GM19025 (cell line): Measurements from ENCODE around the gene PELO.
A peak's percentile ranks its signal among the peaks of the same experiment; 100 is the strongest.

Source experiments
- ATAC-seq: cut with Tn5 transposase; IDR thresholded peaks from one replicate; pipeline ENCODE4 v1.9.1; 2021; ENCODE audit warnings: mild to moderate bottlenecking, low read depth, moderate library complexity; ENCODE audit not compliant: unreplicated experiment

PELO gene

DNA sequence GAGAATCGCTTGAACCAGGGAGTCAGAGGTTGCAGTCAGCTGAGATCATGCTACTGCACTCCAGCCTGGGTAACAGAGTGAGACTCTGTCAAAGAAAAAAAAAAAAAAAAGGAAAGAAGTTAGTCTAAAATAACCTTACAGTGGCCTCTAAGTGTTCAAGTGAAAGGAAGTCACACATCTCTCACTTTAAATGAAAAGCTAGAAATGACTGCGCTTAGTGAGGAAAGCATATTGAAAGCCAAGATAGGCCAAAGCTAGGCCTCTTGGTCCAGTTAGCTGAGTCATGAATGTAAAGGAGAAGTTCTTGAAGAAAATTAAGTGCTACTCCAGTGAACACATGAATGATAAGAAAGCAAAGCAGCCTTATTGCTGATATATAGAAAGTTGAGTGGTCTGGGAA lies 38.1 kb downstream of the PELO start:
- peak; percentile 95 for ATAC-seq

DNA sequence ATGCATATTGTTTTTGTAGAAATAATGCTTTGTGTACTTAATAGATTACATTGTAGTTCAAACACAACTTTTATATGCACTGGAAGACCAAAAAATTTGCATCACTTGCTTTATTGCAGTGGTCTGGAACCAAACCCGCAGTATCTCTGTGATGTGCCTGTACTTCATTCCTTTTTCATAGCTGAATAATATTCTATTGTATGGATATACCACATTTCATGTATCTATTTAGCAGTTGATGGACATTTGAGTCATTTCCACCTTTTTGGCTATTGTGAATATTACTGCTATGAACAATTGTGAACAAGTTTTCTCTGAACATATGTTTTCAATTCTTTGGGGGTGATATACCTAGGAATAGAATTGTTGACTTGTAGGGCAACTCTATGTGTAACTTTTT lies 40.1 kb downstream of the PELO start:
- ATAC-seq: no peak

DNA sequence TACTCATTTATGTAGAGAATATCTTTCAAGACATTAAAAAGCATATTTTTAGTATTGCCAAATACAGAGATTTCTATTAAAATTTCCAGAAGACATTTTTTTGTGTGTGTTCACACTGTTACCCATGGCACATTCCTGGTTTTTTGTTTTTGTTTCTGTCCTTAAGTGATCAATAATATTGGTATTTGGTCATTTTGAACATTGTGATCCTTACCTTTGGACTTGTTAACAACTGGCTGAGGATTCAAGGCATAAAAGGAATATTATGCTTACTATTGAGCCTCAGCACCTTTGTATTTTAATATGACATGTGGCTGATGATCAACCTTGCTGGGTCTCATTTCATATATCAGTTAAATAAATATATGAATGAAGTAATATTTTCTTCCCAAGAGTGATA lies 41.9 kb downstream of the PELO start:
- ATAC-seq: no peak

DNA sequence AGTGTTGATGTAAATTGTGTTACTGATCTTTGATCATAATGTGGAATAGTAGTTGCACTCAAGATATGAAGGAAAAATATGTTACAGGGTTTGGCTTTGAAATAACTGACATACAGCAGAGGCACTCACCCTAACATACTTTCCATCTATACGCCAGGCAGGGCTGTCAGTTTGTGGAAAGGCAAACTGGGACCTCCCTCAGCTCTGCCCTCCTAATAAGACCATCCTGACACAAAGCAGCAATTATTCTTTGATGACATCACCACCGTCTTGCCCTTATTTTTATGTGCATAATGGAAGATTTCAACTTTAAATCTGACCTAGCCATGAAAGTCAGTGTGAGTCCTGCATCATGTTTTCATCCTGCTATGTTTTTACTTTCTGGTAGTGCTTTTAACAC lies 42.9 kb downstream of the PELO start:
- no peak for ATAC-seq

DNA sequence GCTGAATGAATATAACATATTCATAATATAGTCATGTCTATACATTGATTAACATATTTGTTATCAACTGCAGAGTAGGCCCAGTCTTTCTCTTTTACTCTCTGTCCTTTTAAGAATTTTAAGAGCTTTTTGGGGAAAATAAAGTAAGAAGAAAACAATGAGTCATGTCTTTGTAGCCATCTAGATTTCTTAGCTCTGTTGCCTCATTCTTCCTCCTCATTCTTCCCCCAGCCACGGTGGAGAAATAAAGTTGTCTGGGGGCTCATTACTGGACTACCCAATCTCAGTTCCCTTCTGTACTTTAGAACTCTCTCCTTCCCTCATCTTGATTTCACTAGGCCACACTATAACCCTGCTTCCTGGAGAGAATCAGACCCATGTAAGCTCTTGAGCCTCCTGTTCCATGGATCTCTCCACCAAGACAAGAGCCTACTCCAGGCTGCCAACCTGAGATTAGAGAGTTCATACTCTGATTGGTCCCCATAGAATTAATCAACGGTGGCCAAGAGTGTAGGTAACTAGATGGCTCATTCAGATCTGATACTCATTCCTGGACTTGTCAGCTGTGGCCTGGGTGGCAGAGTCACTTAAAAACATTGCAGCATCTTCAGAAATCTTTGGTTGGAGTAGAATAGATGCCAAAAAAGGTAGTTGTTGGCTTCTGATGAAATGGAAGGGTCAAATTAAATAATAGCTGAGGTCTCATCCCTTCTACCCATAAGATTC lies 44.2 kb downstream of the PELO start:
- no peak for ATAC-seq

DNA sequence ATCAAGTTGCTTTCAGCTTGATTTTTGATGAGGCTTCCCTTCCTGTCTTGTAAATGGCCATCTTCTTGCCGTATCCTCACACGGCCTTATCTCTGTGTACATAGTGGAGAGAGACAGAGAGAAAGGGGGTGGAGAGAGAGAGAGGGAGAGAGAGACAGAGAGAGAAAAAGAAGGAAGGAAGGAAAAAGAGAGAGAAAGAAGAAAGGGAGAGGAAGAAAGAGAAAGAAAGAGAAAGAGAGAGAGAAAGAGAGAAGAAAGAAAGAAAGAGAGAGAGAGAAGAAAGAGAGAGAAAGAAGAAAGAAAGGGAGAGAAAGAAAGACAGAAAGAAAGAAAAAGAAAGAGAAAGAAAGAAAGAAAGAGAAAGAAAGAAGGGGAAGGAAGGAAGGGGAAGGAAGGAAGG lies 46.6 kb downstream of the PELO start:
- no peak for ATAC-seq

DNA sequence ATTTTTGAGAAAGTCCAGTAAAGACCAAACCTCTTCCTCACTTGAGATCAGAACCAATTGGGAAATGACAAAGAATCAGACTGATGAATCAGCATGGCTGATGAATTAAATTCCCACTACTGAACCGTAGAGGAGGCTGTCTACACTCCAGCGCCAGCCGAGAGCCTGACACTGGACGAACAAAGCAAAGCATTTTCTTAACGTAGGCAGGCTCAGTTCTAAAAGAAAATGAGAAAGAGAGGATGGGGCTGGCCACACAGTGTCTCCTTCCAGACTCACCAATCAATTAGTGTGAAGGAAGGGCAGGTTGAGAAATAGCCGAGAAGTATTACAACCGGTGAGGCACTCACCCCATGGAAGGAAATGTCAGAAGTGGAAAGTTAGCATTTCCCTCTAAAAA lies 49.4 kb downstream of the PELO start:
- ATAC-seq: no peak
